GM12878 (cell line): ENCODE results near the gene CLASRP. TPM values are rescaled to one million over a fixed set of nuclear protein-coding genes. Genes with fewer than 3 reads are reported as not detected.

Source experiments
- ATF3 ChIP-seq: IDR thresholded peaks from 2 replicates; pipeline ENCODE4 v1.6.1; 2011; ENCODE audit warnings: low read depth, mild to moderate bottlenecking, low read length, moderate library complexity, borderline replicate concordance; ENCODE audit errors: extremely low read depth
- CBFB ChIP-seq: IDR thresholded peaks from 2 replicates; pipeline ENCODE4 v1.6.1; 2016; ENCODE audit warnings: antibody characterized with exemption, low read depth
- CEBPZ ChIP-seq: fragments of 150-350 bp; IDR thresholded peaks from 2 replicates; pipeline ENCODE4 v1.6.1; 2016; ENCODE audit warnings: low read depth, low read length
- CREM ChIP-seq: IDR thresholded peaks from 2 replicates; pipeline ENCODE4 v1.6.1; 2014; ENCODE audit warnings: antibody characterized with exemption, low read depth
- EED ChIP-seq: sonication (generic); IDR thresholded peaks from 2 replicates; pipeline ENCODE4 v1.6.1; 2016; ENCODE audit warnings: antibody characterized with exemption, low read depth
- HDGF ChIP-seq: fragments of 450-650 bp; IDR thresholded peaks from 2 replicates; pipeline ENCODE4 v1.6.1; 2016; ENCODE audit warnings: antibody characterized with exemption
- IKZF1 ChIP-seq: fragments of 450-650 bp; conservative IDR thresholded peaks from 2 replicates; pipeline ENCODE4 v1.6.1; 2017; ENCODE audit warnings: antibody characterized with exemption, mild to moderate bottlenecking
- MEF2B ChIP-seq: fragments of 450-650 bp; IDR thresholded peaks from 2 replicates; pipeline ENCODE4 v1.6.1; 2018; ENCODE audit warnings: mild to moderate bottlenecking, moderate library complexity; ENCODE audit not compliant: partially characterized antibody, poor library complexity, severe bottlenecking
- POLR2AphosphoS5 ChIP-seq: IDR thresholded peaks from 2 replicates; pipeline ENCODE4 v1.6.1; 2011; ENCODE audit warnings: mild to moderate bottlenecking, low read length, inconsistent platforms
- RAD51 ChIP-seq: fragments of 450-650 bp; IDR thresholded peaks from 2 replicates; pipeline ENCODE4 v1.6.1; 2016; ENCODE audit warnings: moderate library complexity, mild to moderate bottlenecking, inconsistent platforms
- SREBF2 ChIP-seq: IDR thresholded peaks from 2 replicates; pipeline ENCODE4 v1.6.1; 2012; ENCODE audit warnings: mild to moderate bottlenecking, low read length
- TCF12 ChIP-seq: IDR thresholded peaks from 2 replicates; pipeline ENCODE4 v1.6.1; 2011; ENCODE audit warnings: low read depth, mild to moderate bottlenecking, low read length
- polyA plus RNA-seq, 11 experiments: library from polyadenylated mRNA; depleted of rRNA in 4 of 11; unstranded in 6 of 11; stranded (reverse) in 5 of 11; fragments of >200 nt; fragmentation: Nextera tagmentation in 4 of 11; fragmentation: Illumina TruSeq in 1 of 11; extraction: Ambion mirVana in 4 of 11; extraction: Trizol in 1 of 11; gene quantifications; 1 replicate in 1 of 11; 2 replicates in 10 of 11; pipeline versions ENCODE4 v1.2.1 to v1.2.3, GENCODE V29; 2011 to 2016; ENCODE audit warnings: inconsistent platforms in 2 of 11, missing spikeins in 2 of 11, low read depth in 1 of 11
- total RNA-seq, 4 experiments: library from RNA; depleted of rRNA in 3 of 4; stranded (reverse); fragments of >200 nt in 3 of 4; fragmentation: Illumina TruSeq in 1 of 4; extraction: Trizol in 1 of 4; gene quantifications; 2 replicates each; pipeline versions ENCODE4 v1.2.1 to v1.2.3, GENCODE V29; 2013 to 2021
- TF ChIP-seq, protein P1 (sequence below): fragments of 450-650 bp; IDR thresholded peaks from 2 replicates; pipeline ENCODE4 v1.6.1; 2016; ENCODE audit warnings: mild to moderate bottlenecking, moderate library complexity, borderline replicate concordance
- TF ChIP-seq, protein P2 (sequence below): IDR thresholded peaks from 2 replicates; pipeline ENCODE4 v1.6.1; 2011; ENCODE audit warnings: low read depth, low read length, improper control_type of control experiment, borderline replicate concordance
- TF ChIP-seq, protein P3 (sequence below): IDR thresholded peaks from 2 replicates; pipeline ENCODE4 v1.6.1; 2011; ENCODE audit warnings: mild to moderate bottlenecking, low read depth, low read length, moderate library complexity; ENCODE audit not compliant: insufficient replicate concordance

Gene CLASRP
- total and polyA plus RNA-seq, 10 of the 15 experiments (the other 5 are each of a cell fraction or from before 2014, with no cell fraction given): 0.68 to 75.8 (median 30.2) TPM

DNA sequence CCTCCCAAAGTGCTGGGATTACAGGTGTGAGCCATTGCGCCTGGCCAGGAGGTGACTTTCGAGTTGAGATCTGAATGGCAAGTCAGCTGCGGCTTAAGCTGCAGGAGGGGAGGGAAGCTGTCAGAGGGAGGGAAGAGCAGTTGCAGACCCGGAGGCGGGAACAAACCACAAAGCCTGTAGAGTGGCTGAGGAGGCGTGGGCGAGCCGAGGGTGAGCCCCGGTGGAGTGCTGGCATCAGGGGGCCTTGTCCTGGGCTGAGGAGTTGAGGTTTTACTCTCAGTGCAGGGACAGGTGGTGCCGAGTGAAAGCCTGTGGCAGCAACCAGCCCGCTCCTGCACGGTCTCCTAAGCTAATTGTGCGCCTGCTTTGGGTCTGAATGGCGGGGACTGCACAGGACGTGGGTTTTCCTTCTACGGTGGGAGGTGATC is 78.3 kb downstream of the CLASRP start (continued):
- TF ChIP-seq, protein P1, sequence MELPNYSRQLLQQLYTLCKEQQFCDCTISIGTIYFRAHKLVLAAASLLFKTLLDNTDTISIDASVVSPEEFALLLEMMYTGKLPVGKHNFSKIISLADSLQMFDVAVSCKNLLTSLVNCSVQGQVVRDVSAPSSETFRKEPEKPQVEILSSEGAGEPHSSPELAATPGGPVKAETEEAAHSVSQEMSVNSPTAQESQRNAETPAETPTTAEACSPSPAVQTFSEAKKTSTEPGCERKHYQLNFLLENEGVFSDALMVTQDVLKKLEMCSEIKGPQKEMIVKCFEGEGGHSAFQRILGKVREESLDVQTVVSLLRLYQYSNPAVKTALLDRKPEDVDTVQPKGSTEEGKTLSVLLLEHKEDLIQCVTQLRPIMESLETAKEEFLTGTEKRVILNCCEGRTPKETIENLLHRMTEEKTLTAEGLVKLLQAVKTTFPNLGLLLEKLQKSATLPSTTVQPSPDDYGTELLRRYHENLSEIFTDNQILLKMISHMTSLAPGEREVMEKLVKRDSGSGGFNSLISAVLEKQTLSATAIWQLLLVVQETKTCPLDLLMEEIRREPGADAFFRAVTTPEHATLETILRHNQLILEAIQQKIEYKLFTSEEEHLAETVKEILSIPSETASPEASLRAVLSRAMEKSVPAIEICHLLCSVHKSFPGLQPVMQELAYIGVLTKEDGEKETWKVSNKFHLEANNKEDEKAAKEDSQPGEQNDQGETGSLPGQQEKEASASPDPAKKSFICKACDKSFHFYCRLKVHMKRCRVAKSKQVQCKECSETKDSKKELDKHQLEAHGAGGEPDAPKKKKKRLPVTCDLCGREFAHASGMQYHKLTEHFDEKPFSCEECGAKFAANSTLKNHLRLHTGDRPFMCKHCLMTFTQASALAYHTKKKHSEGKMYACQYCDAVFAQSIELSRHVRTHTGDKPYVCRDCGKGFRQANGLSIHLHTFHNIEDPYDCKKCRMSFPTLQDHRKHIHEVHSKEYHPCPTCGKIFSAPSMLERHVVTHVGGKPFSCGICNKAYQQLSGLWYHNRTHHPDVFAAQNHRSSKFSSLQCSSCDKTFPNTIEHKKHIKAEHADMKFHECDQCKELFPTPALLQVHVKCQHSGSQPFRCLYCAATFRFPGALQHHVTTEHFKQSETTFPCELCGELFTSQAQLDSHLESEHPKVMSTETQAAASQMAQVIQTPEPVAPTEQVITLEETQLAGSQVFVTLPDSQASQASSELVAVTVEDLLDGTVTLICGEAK: no peak
- TF ChIP-seq EED (peak; percentile 89), CEBPZ (no peak), RAD51 (peak; percentile 12; the same call in 1 of the 2 replicates), MEF2B (peak; percentile 46), SREBF2 (no peak), HDGF (peak; percentile 84), CBFB (peak; percentile 64; the same call in 1 of the 2 replicates), ATF3 (no peak), POLR2AphosphoS5 (no peak), TCF12 (peak; percentile 69; the same call in 1 of the 2 replicates), CREM (0 out of 2 replicates have a peak, but pooled peaks have one; percentile 36), IKZF1 (peak; percentile 92)
- TF ChIP-seq, protein P2, sequence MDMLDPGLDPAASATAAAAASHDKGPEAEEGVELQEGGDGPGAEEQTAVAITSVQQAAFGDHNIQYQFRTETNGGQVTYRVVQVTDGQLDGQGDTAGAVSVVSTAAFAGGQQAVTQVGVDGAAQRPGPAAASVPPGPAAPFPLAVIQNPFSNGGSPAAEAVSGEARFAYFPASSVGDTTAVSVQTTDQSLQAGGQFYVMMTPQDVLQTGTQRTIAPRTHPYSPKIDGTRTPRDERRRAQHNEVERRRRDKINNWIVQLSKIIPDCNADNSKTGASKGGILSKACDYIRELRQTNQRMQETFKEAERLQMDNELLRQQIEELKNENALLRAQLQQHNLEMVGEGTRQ: no peak
- TF ChIP-seq, protein P3, sequence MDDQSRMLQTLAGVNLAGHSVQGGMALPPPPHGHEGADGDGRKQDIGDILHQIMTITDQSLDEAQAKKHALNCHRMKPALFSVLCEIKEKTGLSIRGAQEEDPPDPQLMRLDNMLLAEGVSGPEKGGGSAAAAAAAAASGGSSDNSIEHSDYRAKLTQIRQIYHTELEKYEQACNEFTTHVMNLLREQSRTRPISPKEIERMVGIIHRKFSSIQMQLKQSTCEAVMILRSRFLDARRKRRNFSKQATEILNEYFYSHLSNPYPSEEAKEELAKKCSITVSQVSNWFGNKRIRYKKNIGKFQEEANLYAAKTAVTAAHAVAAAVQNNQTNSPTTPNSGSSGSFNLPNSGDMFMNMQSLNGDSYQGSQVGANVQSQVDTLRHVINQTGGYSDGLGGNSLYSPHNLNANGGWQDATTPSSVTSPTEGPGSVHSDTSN: no peak
